Smooth muscle cell (in vitro differentiated cells): Measurements from ENCODE around the gene ITPRIPL2. TPM values are rescaled to one million over a fixed set of nuclear protein-coding genes. Genes with fewer than 3 reads are reported as not detected.

Experiments used
- DNase-seq: peaks from one replicate; lab custom pipeline; 2025; ENCODE audit not compliant: unreplicated experiment; lab: John Stamatoyannopoulos, UW
- H2AFZ ChIP-seq: fragments of 200-600 bp; sonication (generic); 2 replicates; pipeline ENCODE4 v1.6.0; 2016; ENCODE audit warnings: antibody characterized with exemption, low read depth, mild to moderate bottlenecking
- H3F3A ChIP-seq: fragments of 200-600 bp; sonication (generic); 2 replicates; pipeline ENCODE4 v1.6.0; 2017; ENCODE audit warnings: antibody characterized with exemption, low read depth
- H3K27ac ChIP-seq: fragments of 200-600 bp; sonication (generic); 2 replicates; pipeline ENCODE4 v1.5.1; 2016; ENCODE audit warnings: low read depth, mild to moderate bottlenecking
- H3K27me3 ChIP-seq: fragments of 200-600 bp; sonication (generic); 2 replicates; pipeline ENCODE4 v1.6.1; 2016; ENCODE audit warnings: low read depth, mild to moderate bottlenecking
- H3K36me3 ChIP-seq: fragments of 200-600 bp; sonication (generic); 2 replicates; pipeline ENCODE4 v1.5.1; 2016; ENCODE audit warnings: low read depth
- H3K4me1 ChIP-seq: fragments of 200-600 bp; sonication (generic); 2 replicates; pipeline ENCODE4 v1.5.1; 2016; ENCODE audit warnings: low read depth
- H3K4me2 ChIP-seq: fragments of 200-600 bp; sonication (generic); 2 replicates; pipeline ENCODE4 v1.6.0; 2016; ENCODE audit warnings: mild to moderate bottlenecking
- H3K4me3 ChIP-seq: fragments of 200-600 bp; sonication (generic); 2 replicates; pipeline ENCODE4 v1.5.1; 2016; ENCODE audit warnings: mild to moderate bottlenecking
- H3K79me2 ChIP-seq: fragments of 200-600 bp; sonication (generic); 2 replicates; pipeline ENCODE4 v1.6.0; 2016; ENCODE audit warnings: low read depth, mild to moderate bottlenecking
- H3K9ac ChIP-seq: fragments of 200-600 bp; sonication (generic); 2 replicates; pipeline ENCODE4 v1.6.0; 2016; ENCODE audit warnings: low read depth
- H3K9me3 ChIP-seq: fragments of 200-600 bp; sonication (generic); replicated peaks from 2 replicates; pipeline ENCODE4 v1.5.1; 2016; ENCODE audit warnings: low read depth
- H4K20me1 ChIP-seq: fragments of 200-600 bp; sonication (generic); 2 replicates; pipeline ENCODE4 v1.6.0; 2016; ENCODE audit warnings: low read depth
- CTCF ChIP-seq: fragments of 200-600 bp; sonication (generic); IDR thresholded peaks from 2 replicates; pipeline ENCODE4 v1.5.1; 2017; ENCODE audit warnings: borderline replicate concordance, mild to moderate bottlenecking, antibody characterized with exemption; ENCODE audit not compliant: insufficient read depth, poor library complexity, severe bottlenecking
- WGBS: methylation state at CpG from one replicate; pipeline ENCODE4 v1.1.7; 2016; ENCODE audit warnings: low lambda C conversion rate; 5-methylcytosine and 5-hydroxymethylcytosine counted together
- polyA plus RNA-seq: library from polyadenylated mRNA; unstranded; fragments of >200 nt; fragmentation: Nextera tagmentation; extraction: Ambion mirVana; gene quantifications from 2 replicates; pipeline ENCODE4 v1.2.1, GENCODE V29; 2016
- total RNA-seq: library from RNA; depleted of rRNA; stranded (reverse); fragments of >200 nt; gene quantifications from 2 replicates; pipeline ENCODE4 v1.2.3, GENCODE V29; 2014

The ITPRIPL2 gene
- total and polyA plus RNA-seq, 2 experiments from 2014 or later = 16.4 to 26.4 TPM

- Histone ChIP-seq H3F3A (no peaks in the 10 kb centered on the region), H3K4me3 (peak overlapping the region; percentile 70), H3K79me2 (no peaks in the 10 kb centered on the region), H3K4me1 (peaks cover 8% of the 10 kb centered on the region), H3K27ac (no peak overlapping the region), H3K27me3 (no peaks in the 10 kb centered on the region), H2AFZ (peak overlapping the region; percentile 86), H3K9me3 (no peaks in the 10 kb centered on the region), H3K36me3 (no peaks in the 10 kb centered on the region), H4K20me1 (no peaks in the 10 kb centered on the region), H3K9ac (no peak overlapping the region), H3K4me2 (peak overlapping the region; percentile 97)
- DNase-seq = no peak
- 23% methylated on average over 19 of the region's 19 CpGs for WGBS
- no peak for TF ChIP-seq CTCF
Measured at GRCh38 chr16:19169082-19169639, 55.4 kb downstream of the ITPRIPL2 start.

DNA sequence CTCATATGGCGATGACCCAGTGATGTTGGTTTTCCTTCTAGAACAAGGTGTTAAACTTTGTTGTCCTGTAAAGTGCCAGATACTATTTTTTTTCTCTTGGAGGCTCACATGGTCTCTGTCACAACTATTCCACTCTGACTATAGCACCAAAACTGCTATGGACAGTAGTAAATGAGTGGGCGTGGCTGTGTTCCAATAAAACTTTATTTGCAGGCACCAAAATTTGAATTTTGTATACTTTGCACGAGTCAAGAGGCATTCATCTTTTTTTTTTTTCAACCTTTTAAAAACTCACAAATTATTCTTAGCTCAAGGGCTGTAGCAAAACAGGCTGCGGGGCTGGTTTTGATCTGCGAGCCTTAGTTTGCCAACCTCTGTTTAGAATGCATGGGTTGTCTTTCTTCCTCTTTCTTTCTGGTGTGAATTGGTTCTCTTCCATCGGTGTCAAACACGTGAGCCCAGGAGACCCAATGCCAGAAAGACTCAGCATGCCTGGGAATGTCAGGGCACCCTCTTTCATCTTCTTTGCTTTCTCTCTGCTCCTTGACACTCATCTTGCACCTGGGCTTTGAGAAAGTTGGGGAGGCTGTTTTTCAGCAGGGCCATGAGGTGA lies 56.4 kb downstream of the ITPRIPL2 start:
- WGBS = 92% methylated on average over 7 of the region's 7 CpGs
- Histone ChIP-seq H4K20me1 (no peaks in the 10 kb centered on the region), H3K4me1 (peaks cover 8% of the 10 kb centered on the region), H3K4me3 (no peak overlapping the region), H3K9me3 (no peaks in the 10 kb centered on the region), H3K4me2 (no peak overlapping the region), H3F3A (no peaks in the 10 kb centered on the region), H2AFZ (no peak overlapping the region), H3K27me3 (no peaks in the 10 kb centered on the region), H3K9ac (no peak overlapping the region), H3K36me3 (no peaks in the 10 kb centered on the region), H3K27ac (no peak overlapping the region), H3K79me2 (no peaks in the 10 kb centered on the region)
- no peak for DNase-seq
- no peak for TF ChIP-seq CTCF

Other genes starting within 250 kb of the ITPRIPL2 start
- 43.2 and 45.4 TPM in 2 replicates for gene SMG1, start 187.6 kb upstream of the ITPRIPL2 start, total RNA-seq
- gene SMG1, start 187.6 kb upstream of the ITPRIPL2 start, polyA plus RNA-seq = 4.9 and 15.8 TPM in 2 replicates
- gene TMC7, start 130.0 kb upstream of the ITPRIPL2 start, total RNA-seq = 1.4 and 1.7 TPM in 2 replicates
- gene TMC7, start 130.0 kb upstream of the ITPRIPL2 start, polyA plus RNA-seq = 0.54 and 1.0 TPM in 2 replicates
- gene COQ7, start 46.4 kb upstream of the ITPRIPL2 start, total RNA-seq = 6.6 and 10.5 TPM in 2 replicates
- 10.1 and 11.4 TPM in 2 replicates for gene COQ7, start 46.4 kb upstream of the ITPRIPL2 start, polyA plus RNA-seq
- gene SYT17, start 54.3 kb downstream of the ITPRIPL2 start, total RNA-seq = 2.0 and 2.2 TPM in 2 replicates
- gene SYT17, start 54.3 kb downstream of the ITPRIPL2 start, polyA plus RNA-seq = 3.9 and 4.0 TPM in 2 replicates
- not detected in 2 replicates for gene CLEC19A, start 171.8 kb downstream of the ITPRIPL2 start, total RNA-seq
- gene CLEC19A, start 171.8 kb downstream of the ITPRIPL2 start, polyA plus RNA-seq = not detected in 2 replicates